Measurements from ENCODE around the gene THOC6. TPM values are rescaled to one million over a fixed set of nuclear protein-coding genes. Genes with fewer than 3 reads are reported as not detected.

The THOC6 gene
- total RNA-seq, 1 experiment from 2014 or later: 68.2 TPM

GRCh38 chr16:3056336-3057180 lies 32.7 kb downstream of the THOC6 start:
- Histone ChIP-seq H4K91ac (ENCODE audit: insufficient read length, low read depth, low read length) (no peak overlapping the region), H2AK5ac (ENCODE audit: insufficient read length, low read length) (no peak overlapping the region), H3K18ac (ENCODE audit: insufficient read length, low read depth, low read length) (no peak overlapping the region), H3K56ac (ENCODE audit: insufficient read length, low read depth, low read length) (no peak overlapping the region), H3K27ac (ENCODE audit: insufficient read length, low read depth, low read length) (no peak overlapping the region), H4K8ac (replicated peaks; ENCODE audit: insufficient read length, low read depth, low read length) (no peak overlapping the region), H3K4me1 (ENCODE audit: insufficient read depth, low read length) (no peaks in the 10 kb centered on the region), H3K9ac (ENCODE audit: extremely low read depth, insufficient read length, low read length) (no peak overlapping the region), H3K79me2 (ENCODE audit: insufficient read depth, low read length) (no peaks in the 10 kb centered on the region), H3K14ac (ENCODE audit: insufficient read depth, low read length) (no peak overlapping the region), H2BK20ac (ENCODE audit: low read depth, low read length, poor library complexity, severe bottlenecking) (no peak overlapping the region), H3K23ac (ENCODE audit: insufficient read length, low read depth, low read length) (no peak overlapping the region), H3K4ac (ENCODE audit: low read depth, low read length) (no peak overlapping the region), H4K5ac (ENCODE audit: insufficient read length, low read depth, low read length) (no peak overlapping the region), H2BK120ac (ENCODE audit: low read depth, low read length, poor library complexity, severe bottlenecking) (no peak overlapping the region), H3K9me3 (ENCODE audit: control insufficient read depth, low read depth, low read length) (no peaks in the 10 kb centered on the region), H3K4me2 (ENCODE audit: insufficient read depth, insufficient read length, low read length) (no peak overlapping the region), H2BK12ac (ENCODE audit: insufficient read length, low read depth, low read length) (no peak overlapping the region), H3K27me3 (ENCODE audit: insufficient read depth, low read length) (peaks cover 2% of the 10 kb centered on the region; the same call in 1 of the 2 replicates), H3T11ph (ENCODE audit: low read length) (no peak overlapping the region), H2BK5ac (ENCODE audit: insufficient read length, low read length) (no peak overlapping the region), H2BK15ac (ENCODE audit: low read depth, low read length) (no peak overlapping the region), H4K20me1 (ENCODE audit: control insufficient read depth, insufficient read depth, insufficient read length) (no peaks in the 10 kb centered on the region), H2AFZ (ENCODE audit: low read length) (no peak overlapping the region), H3K23me2 (ENCODE audit: insufficient read length, low read depth, low read length, poor library complexity, severe bottlenecking) (peaks cover 14% of the 10 kb centered on the region), H3K79me1 (ENCODE audit: insufficient read depth, low read depth, low read length, poor library complexity, severe bottlenecking) (no peaks in the 10 kb centered on the region)
- peaks cover 20 to 36% of the 10 kb centered on the region in 2 experiments for H3K4me1 Mint-ChIP-seq
- H3K9me3 Mint-ChIP-seq: no peaks in the 10 kb centered on the region; a peak in 2 of 5 replicates
- H3K27ac Mint-ChIP-seq: no peak overlapping the region
- no peak for TF ChIP-seq CTCF (conservative IDR thresholded peaks at IDR 0.05)
- H3K4me3 Mint-ChIP-seq: no peak overlapping the region
- H3K27me3 Mint-ChIP-seq (ENCODE audit: low read depth): peaks cover 32% of the 10 kb centered on the region
- peaks cover 10 to 29% (median 14%) of the 10 kb centered on the region in 3 experiments for H3K36me3 Mint-ChIP-seq (ENCODE audit: insufficient read depth in 1 of 3, low read depth in 3 of 3)
- no CpG with 5 or more reads among the region's 19 CpGs for WGBS (ENCODE audit: extremely low coverage, insufficient read length, low lambda C conversion rate)
- no peak for DNase-seq

Measured in H9 (cell line).